ENCODE data around the gene CCRL2. TPM values are rescaled to one million over a fixed set of nuclear protein-coding genes. Genes with fewer than 3 reads are reported as not detected.

The CCRL2 gene
- total and polyA plus RNA-seq, 2 of the 4 experiments (the other 2 are of a cell fraction): 0.29 to 0.36 TPM

DNA sequence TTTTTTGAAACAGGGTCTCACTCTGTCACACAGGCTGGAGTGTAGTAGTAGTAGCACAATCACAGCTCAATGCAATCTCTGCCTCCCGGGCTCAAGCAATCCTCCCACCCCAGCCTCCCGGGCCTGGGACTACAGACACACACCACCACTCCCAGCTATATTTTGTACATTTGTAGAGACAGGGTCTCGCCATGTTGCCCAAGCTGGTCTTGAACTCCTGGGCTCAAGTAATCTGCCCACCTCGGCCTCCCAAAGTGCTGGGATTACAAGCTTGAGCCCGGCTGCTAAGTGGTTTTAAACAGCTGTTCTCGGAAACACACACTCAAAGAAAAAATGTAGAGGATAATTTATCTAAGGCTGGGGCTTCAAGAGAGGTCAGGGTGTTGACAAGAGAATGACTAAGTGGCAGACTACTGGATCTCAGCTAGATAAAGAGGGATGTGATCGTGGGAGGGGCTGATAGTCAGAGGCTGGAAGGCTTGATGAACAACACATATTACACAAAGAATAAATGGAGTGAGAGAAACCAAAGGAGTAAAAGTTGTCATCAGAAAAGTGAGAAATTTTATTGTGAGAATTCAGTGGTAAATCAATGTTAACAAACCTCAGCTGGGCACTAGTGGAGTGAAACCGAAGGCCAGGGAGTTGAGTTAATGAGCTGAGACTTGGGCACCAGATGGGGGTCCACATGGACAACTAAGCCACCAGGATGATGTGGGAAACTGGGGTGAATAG, 6.9 kb upstream of the CCRL2 start:
- Histone ChIP-seq H4K8ac (ENCODE audit: low read depth in 2 of 2, low read length in 2 of 2) (no peak overlapping the region), H3K14ac (replicated peaks; ENCODE audit: low read depth, low read length) (no peak overlapping the region), H3K36me3 (ENCODE audit: control insufficient read depth, insufficient read depth, low read length) (no peaks in the 10 kb centered on the region), H3K4me1 (ENCODE audit: control insufficient read depth, insufficient read depth, low read length) (peaks cover 7% of the 10 kb centered on the region), H3K9ac (ENCODE audit: low read depth, low read length) (no peak overlapping the region), H4K20me1 (ENCODE audit: insufficient read depth, low read length) (no peaks in the 10 kb centered on the region), H2BK20ac (ENCODE audit: low read depth, low read length) (no peak overlapping the region), H3K27me3 (ENCODE audit: control insufficient read depth, insufficient read depth, low read length) (no peaks in the 10 kb centered on the region; the same call in 1 of the 2 replicates), H3K56ac (ENCODE audit: extremely low read depth, insufficient read depth, low read length) (no peak overlapping the region), H3K4me3 (ENCODE audit: insufficient read depth, low read depth, low read length) (no peak overlapping the region), H3K4me2 (ENCODE audit: low read depth, low read length) (no peak overlapping the region), H3K27ac (ENCODE audit: insufficient read depth, low read length) (no peak overlapping the region), H2AFZ (replicated peaks; ENCODE audit: low read length, poor library complexity) (no peak overlapping the region), H3K23ac (ENCODE audit: low read depth, low read length) (no peak overlapping the region), H3K9me1 (ENCODE audit: insufficient read depth, low read length) (no peaks in the 10 kb centered on the region; the same call in 1 of the 2 replicates), H2BK15ac (ENCODE audit: low read depth, low read length) (no peak overlapping the region), H2BK120ac (ENCODE audit: low read depth, low read length) (no peak overlapping the region), H2BK5ac (ENCODE audit: low read depth, low read length, poor library complexity, severe bottlenecking) (peak overlapping the region; percentile 47), H3K18ac (ENCODE audit: low read depth, low read length) (no peak overlapping the region), H3K4ac (ENCODE audit: low read depth, low read length) (no peak overlapping the region), H4K91ac (ENCODE audit: insufficient read depth, low read depth, low read length) (no peak overlapping the region), H2AK9ac (replicated peaks; ENCODE audit: low read depth, low read length, poor library complexity) (no peak overlapping the region), H4K5ac (ENCODE audit: low read depth, low read length) (no peak overlapping the region), H3K79me1 (ENCODE audit: low read depth in 1 of 2, low read length in 2 of 2) (no peaks in the 10 kb centered on the region), H2AK5ac (ENCODE audit: low read depth, low read length) (no peak overlapping the region), H3K9me3 (ENCODE audit: control insufficient read depth, insufficient read depth, low read length) (no peaks in the 10 kb centered on the region)
- ATAC-seq (ENCODE audit: low read depth) (peak; percentile 64), DNase-seq (peak; percentile 62)
- CTCF ChIA-PET: interaction anchor here (0.6 to 1.3 kb wide), 3 partner anchors 9 to 134 kb away, joined by 3 to 4 read pairs (median 4); no protein-coding TSS in a partner anchor
- dilution Hi-C loops (cut with HindIII; ENCODE audit: low sequenced_read_pairs, unreplicated experiment): no loop called here
- no CpG with 5 or more reads among the region's 8 CpGs for WGBS, 2 experiments (ENCODE audit: extremely low coverage in 2 of 2, insufficient read length in 1 of 2)
- TF ChIP-seq RCOR1 (IDR thresholded peaks at IDR 0.05; ENCODE audit: insufficient replicate concordance, low read length) (no peak), FOS (IDR thresholded peaks at IDR 0.05; ENCODE audit: low read depth, low read length) (no peak), MAFK (IDR thresholded peaks at IDR 0.05; ENCODE audit: low read depth, low read length) (no peak), USF2 (IDR thresholded peaks at IDR 0.05; ENCODE audit: low read depth, low read length) (no peak), NFE2L2 (IDR thresholded peaks at IDR 0.05; ENCODE audit: low read depth, low read length) (no peak), MAZ (IDR thresholded peaks at IDR 0.05; ENCODE audit: borderline replicate concordance, low read depth, low read length) (no peak), POLR2A (IDR thresholded peaks at IDR 0.05; ENCODE audit: low read depth, low read length) (no peak), SMC3 (IDR thresholded peaks at IDR 0.05; ENCODE audit: low read depth, low read length) (no peak), RAD21 (IDR thresholded peaks at IDR 0.05; ENCODE audit: low read length) (no peak), CEBPB (IDR thresholded peaks at IDR 0.05; ENCODE audit: low read depth, low read length) (no peak), CTCF (conservative IDR thresholded peaks at IDR 0.05; ENCODE audit: low read depth, low read length) (no peak), MXI1 (IDR thresholded peaks at IDR 0.05; ENCODE audit: borderline replicate concordance, low read depth, low read length) (no peak), CHD1 (IDR thresholded peaks at IDR 0.05; ENCODE audit: low read depth, low read length) (no peak), BHLHE40 (IDR thresholded peaks at IDR 0.05; ENCODE audit: low read depth, low read length) (no peak), RFX5 (IDR thresholded peaks at IDR 0.05; ENCODE audit: low read depth, low read length) (no peak)
- POLR2A ChIA-PET (ENCODE audit: unreplicated experiment): no interaction called here
- intact Hi-C loops (cut with micrococcal nuclease): no loop called here
- BruUV-seq (replicated peaks): no TSS peak
- in situ Hi-C loops (cut with MboI; ENCODE audit: low sequenced_read_pairs): no loop called here
